Endothelial cell of umbilical vein (primary cell): ENCODE results near the gene DNTT. TPM values are rescaled to one million over a fixed set of nuclear protein-coding genes. Genes with fewer than 3 reads are reported as not detected.

Experiments used
- BruUV-seq: library from RNA; stranded (reverse); fragments of 400-500 nt; replicated peaks from 2 replicates; lab custom pipeline; 2021; lab: Mats Ljungman, UMichigan
- CTCF ChIA-PET: fragments of 300-600, 350-600 bp; sonication (Branson Sonifier 250); formaldehyde crosslinking; loops from one replicate; lab custom pipeline; 2021; ENCODE audit warnings: antibody characterized with exemption, inconsistent platforms; lab: Charles Lee
- POLR2A ChIA-PET: fragments of 300-600, 350-600 bp; sonication (Branson Sonifier 250); formaldehyde crosslinking; loops from one replicate; lab custom pipeline; 2021; ENCODE audit warnings: antibody characterized with exemption, inconsistent platforms; lab: Charles Lee
- DNase-seq: peaks from one replicate; pipeline ENCODE4 v3.0.0-alpha.2; 2011; ENCODE audit warnings: low read depth, low spot score
- FAIRE-seq: peaks from 2 replicates; lab custom pipeline; 2011; peaks lifted over from hg19 to GRCh38; lab: Jason Lieb, UNC
- H2AFZ ChIP-seq: 2 replicates; pipeline ENCODE4 v1.6.0; 2012; ENCODE audit warnings: low read depth, low read length, control low read depth, inconsistent platforms
- H3K27ac ChIP-seq: 2 replicates; pipeline ENCODE4 v1.5.1; 2011; ENCODE audit warnings: low read depth, mild to moderate bottlenecking, control low read depth, low read length, moderate library complexity; ENCODE audit not compliant: insufficient read depth
- H3K27me3 ChIP-seq, 2 experiments: 2 replicates each; pipeline versions ENCODE4 v1.6.0 to v1.6.1; 2011; ENCODE audit warnings: low read length in 2 of 2, mixed read lengths in 1 of 2; ENCODE audit not compliant: control insufficient read depth in 2 of 2, insufficient read depth in 2 of 2
- H3K36me3 ChIP-seq, 2 experiments: 2 replicates in 1 of 2; 3 replicates in 1 of 2; pipeline ENCODE4 v1.5.1; 2011; ENCODE audit warnings: low read length in 2 of 2, mild to moderate bottlenecking in 1 of 2, moderate library complexity in 1 of 2; ENCODE audit not compliant: control insufficient read depth in 2 of 2, insufficient read depth in 2 of 2; ENCODE audit errors: extremely low read depth in 1 of 2
- H3K4me1 ChIP-seq: 3 replicates; pipeline ENCODE4 v1.5.1; 2011; ENCODE audit warnings: mild to moderate bottlenecking, low read length; ENCODE audit not compliant: control insufficient read depth, insufficient read depth; ENCODE audit errors: extremely low read depth
- H3K4me2 ChIP-seq: 2 replicates; pipeline ENCODE4 v1.6.1; 2011; ENCODE audit warnings: low read length, control low read depth, mixed read lengths; ENCODE audit not compliant: insufficient read depth
- H3K4me3 ChIP-seq, 3 experiments: fragments of 200-600 bp in 1 of 3; sonication (generic), shearing (Covaris generic) in 1 of 3; replicated peaks in 1 of 3; 2 replicates each; pipeline ENCODE4 v1.5.1; 2011 to 2016; ENCODE audit warnings: control low read depth in 3 of 3, low read length in 3 of 3, mild to moderate bottlenecking in 2 of 3, inconsistent platforms in 1 of 3, low read depth in 1 of 3, moderate library complexity in 1 of 3; ENCODE audit not compliant: insufficient read depth in 1 of 3
- H3K79me2 ChIP-seq: 2 replicates; pipeline ENCODE4 v1.6.0; 2012; ENCODE audit warnings: low read length, inconsistent platforms; ENCODE audit not compliant: control insufficient read depth, insufficient read depth
- H3K9ac ChIP-seq: replicated peaks from 2 replicates; pipeline ENCODE3; 2011; ENCODE audit warnings: low read length, control low read depth; ENCODE audit not compliant: insufficient read depth; ENCODE audit errors: extremely low read depth
- H3K9me1 ChIP-seq: replicated peaks from 3 replicates; pipeline ENCODE4 v1.6.0; 2011; ENCODE audit warnings: mild to moderate bottlenecking, low read length; ENCODE audit not compliant: control insufficient read depth, insufficient read depth; ENCODE audit errors: extremely low read depth
- H3K9me3 ChIP-seq: replicated peaks from 2 replicates; pipeline ENCODE4 v1.5.1; 2012; ENCODE audit warnings: low read length, inconsistent platforms; ENCODE audit not compliant: control insufficient read depth, insufficient read depth
- H4K20me1 ChIP-seq: replicated peaks from 2 replicates; pipeline ENCODE3; 2011; ENCODE audit warnings: mild to moderate bottlenecking, low read length; ENCODE audit not compliant: control insufficient read depth, insufficient read depth; ENCODE audit errors: extremely low read depth
- EZH2 ChIP-seq: IDR thresholded peaks from 2 replicates; pipeline ENCODE4 v1.6.1; 2012; ENCODE audit warnings: borderline replicate concordance, low read depth, mild to moderate bottlenecking, moderate library complexity, low read length, inconsistent platforms; ENCODE audit not compliant: severe bottlenecking
- FOS ChIP-seq: IDR thresholded peaks from 2 replicates; pipeline ENCODE4 v1.6.1; 2011; ENCODE audit warnings: mild to moderate bottlenecking, low read length, moderate library complexity, borderline replicate concordance; ENCODE audit not compliant: insufficient read depth
- GATA2 ChIP-seq: IDR thresholded peaks from 2 replicates; pipeline ENCODE4 v1.7.0; 2011; ENCODE audit warnings: low read depth, mild to moderate bottlenecking, moderate library complexity, mixed read lengths, low read length; ENCODE audit not compliant: insufficient read length, insufficient read depth
- JUN ChIP-seq: IDR thresholded peaks from 2 replicates; pipeline ENCODE4 v1.6.1; 2011; ENCODE audit warnings: borderline replicate concordance, low read depth; ENCODE audit not compliant: insufficient read length, insufficient read depth
- MYC ChIP-seq: IDR thresholded peaks from one replicate; pipeline ENCODE4 v1.6.1; 2011; ENCODE audit warnings: mild to moderate bottlenecking, low read depth, low read length
- POLR2A ChIP-seq: IDR thresholded peaks from 2 replicates; pipeline ENCODE4 v1.6.1; 2012; ENCODE audit warnings: low read depth, mild to moderate bottlenecking, control low read depth, low read length
- POLR2AphosphoS5 ChIP-seq: IDR thresholded peaks from 2 replicates; pipeline ENCODE4 v1.6.1; 2012; ENCODE audit warnings: low read depth, mild to moderate bottlenecking, control low read depth, low read length, moderate library complexity; ENCODE audit not compliant: insufficient read depth
- dilution Hi-C: fragments of 300-500 bp; cut with MboI; formaldehyde crosslinking; loops from one replicate; pipeline ENCODE4 v1.15.0; 2019; ENCODE audit warnings: low sequenced_read_pairs; ENCODE audit not compliant: extremely low pct_ligation_motif_present
- intact Hi-C: fragments of 100-400 bp; cut with micrococcal nuclease; formaldehyde crosslinking; loops from one replicate; pipeline ENCODE4 v1.10.0; 2022
- polyA plus RNA-seq, 4 experiments: library from polyadenylated mRNA; depleted of rRNA in 3 of 4; stranded (reverse) in 3 of 4; unstranded in 1 of 4; fragments of >200 nt; gene quantifications; 2 replicates each; pipeline versions ENCODE4 v1.2.1 to v1.2.3, GENCODE V29; 2011 to 2012; ENCODE audit warnings: missing spikeins in 1 of 4
- total RNA-seq: library from RNA; stranded (reverse); gene quantifications from 2 replicates; pipeline ENCODE4 v1.2.3, GENCODE V29; 2021
- TF ChIP-seq, protein P1 (sequence below): IDR thresholded peaks from 2 replicates; pipeline ENCODE4 v1.6.1; 2011; ENCODE audit not compliant: insufficient read depth, insufficient read length
- TF ChIP-seq, protein P2 (sequence below), 2 donors: IDR thresholded peaks; 1 replicate in 1 of 2; 2 replicates in 1 of 2; pipeline ENCODE4 v1.5.1; 2011; ENCODE audit warnings: low read length in 2 of 2, mild to moderate bottlenecking in 2 of 2, moderate library complexity in 2 of 2, control low read depth in 1 of 2, inconsistent platforms in 1 of 2, low read depth in 1 of 2; ENCODE audit not compliant: insufficient read depth in 1 of 2; ENCODE audit errors: extremely low read depth in 1 of 2

DNTT gene
- total and polyA plus RNA-seq, 2 donors (not counting 3 experiments of a cell fraction or from before 2014, with no cell fraction given), result not detected

- no peak overlapping the region for H3K4me2 ChIP-seq
- intact Hi-C loops, result loop anchor here (5.0 kb wide), 1 partner anchor 264 kb away; no protein-coding TSS in a partner anchor
- no peaks in the 10 kb centered on the region for H3K9me1 ChIP-seq
- no peaks in the 10 kb centered on the region for H3K4me1 ChIP-seq
- no peak overlapping the region for H3K4me3 ChIP-seq
- TF ChIP-seq JUN, result no peak
- TF ChIP-seq GATA2, result no peak
- TF ChIP-seq, protein P1, sequence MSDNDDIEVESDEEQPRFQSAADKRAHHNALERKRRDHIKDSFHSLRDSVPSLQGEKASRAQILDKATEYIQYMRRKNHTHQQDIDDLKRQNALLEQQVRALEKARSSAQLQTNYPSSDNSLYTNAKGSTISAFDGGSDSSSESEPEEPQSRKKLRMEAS, result no peak
- no peak for TF ChIP-seq MYC
- TF ChIP-seq EZH2, result no peak
- TF ChIP-seq POLR2AphosphoS5, result no peak
- TF ChIP-seq POLR2A, result no peak
- TF ChIP-seq, protein P2, sequence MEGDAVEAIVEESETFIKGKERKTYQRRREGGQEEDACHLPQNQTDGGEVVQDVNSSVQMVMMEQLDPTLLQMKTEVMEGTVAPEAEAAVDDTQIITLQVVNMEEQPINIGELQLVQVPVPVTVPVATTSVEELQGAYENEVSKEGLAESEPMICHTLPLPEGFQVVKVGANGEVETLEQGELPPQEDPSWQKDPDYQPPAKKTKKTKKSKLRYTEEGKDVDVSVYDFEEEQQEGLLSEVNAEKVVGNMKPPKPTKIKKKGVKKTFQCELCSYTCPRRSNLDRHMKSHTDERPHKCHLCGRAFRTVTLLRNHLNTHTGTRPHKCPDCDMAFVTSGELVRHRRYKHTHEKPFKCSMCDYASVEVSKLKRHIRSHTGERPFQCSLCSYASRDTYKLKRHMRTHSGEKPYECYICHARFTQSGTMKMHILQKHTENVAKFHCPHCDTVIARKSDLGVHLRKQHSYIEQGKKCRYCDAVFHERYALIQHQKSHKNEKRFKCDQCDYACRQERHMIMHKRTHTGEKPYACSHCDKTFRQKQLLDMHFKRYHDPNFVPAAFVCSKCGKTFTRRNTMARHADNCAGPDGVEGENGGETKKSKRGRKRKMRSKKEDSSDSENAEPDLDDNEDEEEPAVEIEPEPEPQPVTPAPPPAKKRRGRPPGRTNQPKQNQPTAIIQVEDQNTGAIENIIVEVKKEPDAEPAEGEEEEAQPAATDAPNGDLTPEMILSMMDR (IDR thresholded peaks at IDR 0.05; ENCODE audit: extremely low read depth in 1 of 2, insufficient read depth in 1 of 2, low read depth in 1 of 2, low read length in 2 of 2), result no peak
- no peak for TF ChIP-seq FOS
- no peak for FAIRE-seq
- no peaks in the 10 kb centered on the region for H3K79me2 ChIP-seq
- no peak overlapping the region for H3K9ac ChIP-seq
- no peaks in the 10 kb centered on the region for H4K20me1 ChIP-seq
- BruUV-seq, result no TSS peak
- ChIA-PET CTCF (interaction anchor here (0.8 to 1.8 kb wide), 3 partner anchors 7 to 648 kb away, joined by 3 to 13 read pairs (median 3); no protein-coding TSS in a partner anchor), POLR2A (no interaction called here)
- H2AFZ ChIP-seq, result no peak overlapping the region
- H3K36me3 ChIP-seq, result no peaks in the 10 kb centered on the region
- H3K27me3 ChIP-seq, result peaks cover 0 to 2% of the 10 kb centered on the region in 2 experiments
- H3K9me3 ChIP-seq, result no peaks in the 10 kb centered on the region
- H3K27ac ChIP-seq, result no peak overlapping the region
- dilution Hi-C loops, result no loop called here
- no peak for DNase-seq
Observed at GRCh38 chr10:96377816-96378294, 73.6 kb downstream of the DNTT start.
